GM23338 (cell line): ENCODE data around the gene CCDC146. TPM values are rescaled to one million over a fixed set of nuclear protein-coding genes. Genes with fewer than 3 reads are reported as not detected.

ENCODE experiments used
- ATAC-seq: fragments of 200-7000 bp; cut with Tn5 transposase; 3 replicates; pipeline ENCODE4 v1.9.1; 2020
- DNase-seq: peaks from one replicate; pipeline ENCODE4 v3.0.0-alpha.2; 2015; ENCODE audit warnings: low spot score
- H2AFZ ChIP-seq: fragments of 200-600 bp; sonication (generic); 2 replicates; pipeline ENCODE4 v1.8.0; 2016; ENCODE audit warnings: antibody characterized with exemption, mild to moderate bottlenecking, moderate library complexity
- H3F3A ChIP-seq: fragments of 200-600 bp; sonication (generic); replicated peaks from 2 replicates; pipeline ENCODE4 v1.8.0; 2017; ENCODE audit warnings: antibody characterized with exemption, mixed run types, low read depth
- H3K27ac ChIP-seq: fragments of 200-600 bp; sonication (generic); 2 replicates; pipeline ENCODE4 v1.6.1; 2016; ENCODE audit warnings: low read depth
- H3K27me3 ChIP-seq: fragments of 200-600 bp; sonication (generic); 2 replicates; pipeline ENCODE4 v1.8.0; 2016; ENCODE audit warnings: mild to moderate bottlenecking, mixed run types, moderate library complexity; ENCODE audit not compliant: insufficient read depth
- H3K36me3 ChIP-seq: fragments of 200-600 bp; sonication (generic); 2 replicates; pipeline ENCODE4 v1.8.0; 2016; ENCODE audit warnings: mild to moderate bottlenecking; ENCODE audit not compliant: insufficient read depth
- H3K4me1 ChIP-seq: fragments of 200-600 bp; sonication (generic); 2 replicates; pipeline ENCODE4 v1.8.0; 2016; ENCODE audit warnings: mild to moderate bottlenecking, moderate library complexity; ENCODE audit not compliant: insufficient read depth
- H3K4me2 ChIP-seq: fragments of 200-600 bp; sonication (generic); 2 replicates; pipeline ENCODE4 v1.7.1; 2017; ENCODE audit warnings: mixed run types
- H3K4me3 ChIP-seq: fragments of 200-600 bp; sonication (generic); 2 replicates; pipeline ENCODE4 v1.6.1; 2016; ENCODE audit warnings: mixed run types
- H3K79me2 ChIP-seq: fragments of 200-600 bp; sonication (generic); replicated peaks from 2 replicates; pipeline ENCODE4 v1.8.0; 2017; ENCODE audit warnings: mild to moderate bottlenecking; ENCODE audit not compliant: insufficient read depth
- H3K9me2 ChIP-seq: fragments of 200-600 bp; sonication (generic); 2 replicates; pipeline ENCODE4 v1.8.0; 2017; ENCODE audit not compliant: insufficient read depth
- H4K20me1 ChIP-seq: fragments of 200-600 bp; sonication (generic); replicated peaks from 2 replicates; pipeline ENCODE4 v1.8.0; 2017; ENCODE audit warnings: mild to moderate bottlenecking; ENCODE audit not compliant: insufficient read depth
- H3K27ac Mint-ChIP-seq: 2 replicates; pipeline ENCODE4 v1.8.0; 2020; ENCODE audit warnings: inconsistent platforms, mild to moderate bottlenecking, moderate library complexity, mixed read lengths
- H3K27me3 Mint-ChIP-seq: 3 replicates; pipeline ENCODE4 v1.8.0; 2022; ENCODE audit warnings: low read depth, mild to moderate bottlenecking, moderate library complexity, mixed read lengths, inconsistent platforms; ENCODE audit not compliant: insufficient read depth, poor library complexity
- H3K36me3 Mint-ChIP-seq: 3 replicates; pipeline ENCODE4 v1.8.0; 2021; ENCODE audit warnings: low read depth, mild to moderate bottlenecking, inconsistent platforms, moderate library complexity, mixed read lengths
- H3K4me1 Mint-ChIP-seq: 3 replicates; pipeline ENCODE4 v1.8.0; 2020; ENCODE audit warnings: mild to moderate bottlenecking, inconsistent platforms, mixed read lengths
- H3K4me3 Mint-ChIP-seq: 3 replicates; pipeline ENCODE4 v1.8.0; 2021; ENCODE audit warnings: moderate library complexity, mild to moderate bottlenecking, inconsistent platforms, mixed read lengths
- H3K9me3 Mint-ChIP-seq: 3 replicates; pipeline ENCODE4 v1.8.0; 2020; ENCODE audit warnings: moderate library complexity, mild to moderate bottlenecking, inconsistent platforms, mixed read lengths
- CREB1 ChIP-seq: fragments of 250-450 bp; sonication (Bioruptor Pico); IDR thresholded peaks from 2 replicates; pipeline ENCODE4 v1.5.0; 2020; ENCODE audit warnings: low read depth, mild to moderate bottlenecking, moderate library complexity
- EZH2 ChIP-seq: fragments of 200-600 bp; sonication (generic); IDR thresholded peaks from one replicate; pipeline ENCODE4 v1.8.0; 2017; ENCODE audit warnings: antibody characterized with exemption, mild to moderate bottlenecking, low read depth; ENCODE audit not compliant: unreplicated experiment
- JUNB ChIP-seq: IDR thresholded peaks from one replicate; pipeline ENCODE4 v1.6.1; 2016; ENCODE audit warnings: antibody characterized with exemption; ENCODE audit not compliant: unreplicated experiment
- NANOG ChIP-seq: IDR thresholded peaks from 2 replicates; pipeline ENCODE4 v1.6.1; 2016; ENCODE audit warnings: antibody characterized with exemption, borderline replicate concordance
- POLR2AphosphoS5 ChIP-seq: IDR thresholded peaks from 2 replicates; pipeline ENCODE4 v1.6.1; 2016; ENCODE audit warnings: antibody characterized with exemption, low read depth
- ZNF331 ChIP-seq: fragments of 250-450 bp; sonication (Bioruptor Pico); IDR thresholded peaks from 2 replicates; pipeline ENCODE4 v1.5.0; 2020; ENCODE audit warnings: low read depth, mild to moderate bottlenecking, moderate library complexity
- polyA plus RNA-seq: library from polyadenylated mRNA; unstranded; fragments of >200 nt; fragmentation: Nextera tagmentation; extraction: Ambion mirVana; gene quantifications from 2 replicates; pipeline ENCODE4 v1.2.1, GENCODE V29; 2016
- total RNA-seq: library from RNA; depleted of rRNA; stranded (reverse); fragments of >200 nt; shearing (Covaris generic); gene quantifications from 2 replicates; pipeline ENCODE4 v1.2.3, GENCODE V29; 2014
- TF ChIP-seq, protein P1 (sequence below): IDR thresholded peaks from 2 replicates; pipeline ENCODE4 v1.6.1; 2016; ENCODE audit warnings: antibody characterized with exemption

CCDC146 gene
- total and polyA plus RNA-seq, 2 experiments from 2014 or later = 0.35 to 0.74 TPM

DNA sequence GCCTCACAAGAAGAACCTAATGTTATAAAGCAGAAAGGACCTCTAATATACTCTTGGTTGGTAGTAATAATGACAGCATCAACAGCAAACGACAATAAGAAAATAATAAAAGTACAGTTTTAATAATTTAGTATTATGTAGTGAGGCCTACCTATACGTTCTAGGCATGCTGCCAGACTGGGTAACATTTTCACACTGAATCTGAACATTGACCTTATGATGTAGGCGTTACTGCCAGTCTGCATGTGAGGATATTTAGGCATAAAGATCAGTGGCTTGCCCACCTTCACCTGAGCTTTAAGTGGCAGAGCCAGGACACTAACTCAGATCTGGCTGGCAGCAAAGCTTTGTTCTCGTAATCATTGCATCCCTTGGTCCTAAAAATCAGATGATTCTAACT, 74.7 kb downstream of the CCDC146 start:
- no peaks in the 10 kb centered on the region for H3K36me3 ChIP-seq
- no peak overlapping the region for H2AFZ ChIP-seq
- Mint-ChIP-seq H3K4me1 (peaks cover 7% of the 10 kb centered on the region), H3K27ac (no peak overlapping the region), H3K27me3 (no peaks in the 10 kb centered on the region), H3K4me3 (no peak overlapping the region), H3K36me3 (no peaks in the 10 kb centered on the region), H3K9me3 (no peaks in the 10 kb centered on the region)
- H3K4me3 ChIP-seq = no peak overlapping the region
- H3K27ac ChIP-seq = no peak overlapping the region
- TF ChIP-seq JUNB (no peak), ZNF331 (CRISPR knock-in tag) (no peak), EZH2 (no peak)
- ATAC-seq (no peak), DNase-seq (no peak)
- no peaks in the 10 kb centered on the region for H3F3A ChIP-seq
- no peaks in the 10 kb centered on the region for H3K9me2 ChIP-seq
- H4K20me1 ChIP-seq = no peaks in the 10 kb centered on the region
- H3K4me2 ChIP-seq = no peak overlapping the region
- H3K27me3 ChIP-seq = no peaks in the 10 kb centered on the region
- H3K4me1 ChIP-seq = peaks cover 11% of the 10 kb centered on the region
- no peaks in the 10 kb centered on the region for H3K79me2 ChIP-seq

DNA sequence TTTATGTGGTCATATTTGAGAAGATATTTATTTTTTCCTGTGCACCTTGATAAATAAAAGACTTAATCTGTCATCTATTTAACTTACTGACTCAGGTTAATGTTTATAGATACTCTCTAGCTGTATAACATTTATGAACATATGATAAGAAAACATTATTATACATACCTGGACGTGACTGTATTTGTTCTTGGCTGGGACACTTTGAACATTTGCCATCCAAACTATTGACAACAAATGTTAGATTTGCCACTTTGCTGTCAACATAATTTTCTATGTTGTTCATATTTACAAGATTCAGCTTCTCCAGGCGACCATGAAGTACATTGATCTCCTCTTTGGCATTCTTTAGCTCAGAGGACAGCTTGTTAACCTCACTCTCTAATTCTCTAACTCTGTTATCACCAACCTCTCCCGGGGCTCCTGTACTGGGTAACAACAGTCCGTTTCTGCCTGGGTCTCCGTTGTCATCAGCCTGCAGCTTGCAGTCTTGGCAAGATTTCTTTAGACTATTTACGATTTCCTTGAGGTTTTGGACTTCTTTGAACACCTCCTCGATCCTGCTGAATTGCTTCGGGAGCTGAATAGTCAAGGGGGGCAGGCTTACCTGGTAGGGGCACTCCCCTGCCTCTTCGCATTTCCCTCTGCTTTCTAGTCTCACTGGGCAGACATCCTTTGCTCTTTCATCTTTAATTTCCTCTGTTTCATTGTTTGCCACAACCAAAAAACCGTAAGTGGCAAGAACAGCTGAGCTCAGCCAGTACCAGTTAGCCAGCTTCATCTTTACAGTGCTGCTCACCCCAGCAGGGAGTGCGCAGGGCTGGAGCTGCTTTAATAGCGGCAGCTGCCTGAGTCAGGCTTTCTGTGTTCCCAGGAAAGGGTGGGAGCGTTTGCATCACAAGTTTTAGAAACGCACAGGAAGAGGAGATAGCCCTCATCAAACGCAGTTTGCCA, 76.9 kb downstream of the CCDC146 start, which contains the start of gene FGL2:
FGL2 (minus strand) TSS at position 807 of the 954 bp plus-strand sequence; CDS start at position 781, 26 bp downstream.
- no peaks in the 10 kb centered on the region for H4K20me1 ChIP-seq
- H3K9me2 ChIP-seq = no peaks in the 10 kb centered on the region
- Mint-ChIP-seq H3K9me3 (no peaks in the 10 kb centered on the region), H3K27ac (no peak within 1 kb of the TSS), H3K27me3 (peaks cover 2% of the 10 kb centered on the region), H3K4me1 (peaks cover 7% of the 10 kb centered on the region), H3K4me3 (peak within 1 kb of the TSS; percentile 56), H3K36me3 (no peaks in the 10 kb centered on the region)
- H3K4me1 ChIP-seq = peaks cover 11% of the 10 kb centered on the region
- no peaks in the 10 kb centered on the region for H3K79me2 ChIP-seq
- TF ChIP-seq ZNF331 (CRISPR knock-in tag) (no peak), EZH2 (no peak), POLR2AphosphoS5 (no peak), JUNB (no peak)
- TF ChIP-seq, protein P1, sequence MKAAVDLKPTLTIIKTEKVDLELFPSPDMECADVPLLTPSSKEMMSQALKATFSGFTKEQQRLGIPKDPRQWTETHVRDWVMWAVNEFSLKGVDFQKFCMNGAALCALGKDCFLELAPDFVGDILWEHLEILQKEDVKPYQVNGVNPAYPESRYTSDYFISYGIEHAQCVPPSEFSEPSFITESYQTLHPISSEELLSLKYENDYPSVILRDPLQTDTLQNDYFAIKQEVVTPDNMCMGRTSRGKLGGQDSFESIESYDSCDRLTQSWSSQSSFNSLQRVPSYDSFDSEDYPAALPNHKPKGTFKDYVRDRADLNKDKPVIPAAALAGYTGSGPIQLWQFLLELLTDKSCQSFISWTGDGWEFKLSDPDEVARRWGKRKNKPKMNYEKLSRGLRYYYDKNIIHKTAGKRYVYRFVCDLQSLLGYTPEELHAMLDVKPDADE = no peak
- H3F3A ChIP-seq = no peaks in the 10 kb centered on the region
- peak within 1 kb of the TSS; percentile 72 for H3K4me2 ChIP-seq
- H3K27ac ChIP-seq = no peak within 1 kb of the TSS
- no peaks in the 10 kb centered on the region for H3K36me3 ChIP-seq
- ATAC-seq = peak; percentile 97
- peak; percentile 62 for DNase-seq
- H2AFZ ChIP-seq = peak within 1 kb of the TSS; percentile 97
- peak within 1 kb of the TSS; percentile 37 for H3K4me3 ChIP-seq
- no peaks in the 10 kb centered on the region for H3K27me3 ChIP-seq

DNA sequence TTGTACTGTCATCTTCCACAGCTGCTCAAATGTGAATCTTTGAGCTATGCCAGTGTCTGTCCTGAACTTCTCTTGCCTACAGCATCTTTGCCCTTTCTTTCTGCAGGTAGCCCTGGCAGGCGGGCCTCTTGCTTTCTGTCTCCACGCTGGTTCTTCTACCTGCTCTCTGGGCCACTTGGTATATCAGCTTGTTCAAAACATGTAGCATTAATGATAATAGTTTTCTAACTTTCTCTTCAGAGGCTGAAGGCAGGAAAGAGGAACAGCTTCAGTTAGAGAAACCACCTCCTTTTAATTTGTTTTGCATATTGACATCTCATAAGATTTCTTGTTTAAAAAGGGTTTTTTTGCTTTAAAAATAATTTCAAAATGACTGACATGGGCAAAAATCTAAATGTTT, 78.1 kb downstream of the CCDC146 start:
- no peaks in the 10 kb centered on the region for H3F3A ChIP-seq
- no peaks in the 10 kb centered on the region for H4K20me1 ChIP-seq
- ATAC-seq (no peak), DNase-seq (no peak)
- no peaks in the 10 kb centered on the region for H3K36me3 ChIP-seq
- no peak overlapping the region for H2AFZ ChIP-seq
- Mint-ChIP-seq H3K9me3 (no peaks in the 10 kb centered on the region), H3K4me3 (no peak overlapping the region), H3K36me3 (no peaks in the 10 kb centered on the region), H3K27me3 (peaks cover 2% of the 10 kb centered on the region), H3K27ac (no peak overlapping the region), H3K4me1 (peaks cover 7% of the 10 kb centered on the region)
- H3K4me1 ChIP-seq = peaks cover 11% of the 10 kb centered on the region
- no peaks in the 10 kb centered on the region for H3K79me2 ChIP-seq
- no peak overlapping the region for H3K27ac ChIP-seq
- no peaks in the 10 kb centered on the region for H3K9me2 ChIP-seq
- H3K4me3 ChIP-seq = no peak overlapping the region
- no peaks in the 10 kb centered on the region for H3K27me3 ChIP-seq
- TF ChIP-seq CREB1 (CRISPR knock-in tag) = no peak
- TF ChIP-seq NANOG = no peak
- H3K4me2 ChIP-seq = no peak overlapping the region
